GM15510 (cell line): Measurements from ENCODE around the gene AP3S2.

Source experiments
- POLR2A ChIP-seq: IDR thresholded peaks from 3 replicates; pipeline ENCODE4 v1.6.1; 2011; ENCODE audit warnings: borderline replicate concordance; ENCODE audit not compliant: insufficient read length; ENCODE audit errors: extremely low read depth

The AP3S2 gene

GRCh38 chr15:89792106-89792805, 101.5 kb downstream of the AP3S2 start:
- no peak for TF ChIP-seq POLR2A

- no peak for TF ChIP-seq POLR2A
Observed at GRCh38 chr15:89790661-89791060, 103.1 kb downstream of the AP3S2 start.

- no peak for TF ChIP-seq POLR2A
Observed at GRCh38 chr15:89790206-89790605, 103.6 kb downstream of the AP3S2 start.

- no peak for TF ChIP-seq POLR2A
Observed at GRCh38 chr15:89787944-89788343, 105.8 kb downstream of the AP3S2 start.

- no peak for TF ChIP-seq POLR2A
Observed at GRCh38 chr15:89785774-89786140, 108.0 kb downstream of the AP3S2 start.

GRCh38 chr15:89785064-89785773, 108.6 kb downstream of the AP3S2 start:
- TF ChIP-seq POLR2A = no peak

- no peak for TF ChIP-seq POLR2A
Observed at GRCh38 chr15:89784686-89784960, 109.2 kb downstream of the AP3S2 start.

- no peak for TF ChIP-seq POLR2A
Observed at GRCh38 chr15:89783861-89784685, 109.7 kb downstream of the AP3S2 start.

- TF ChIP-seq POLR2A = no peak
Observed at GRCh38 chr15:89783111-89783860, 110.5 kb downstream of the AP3S2 start.

GRCh38 chr15:89781891-89782618, 111.7 kb downstream of the AP3S2 start:
- TF ChIP-seq POLR2A = no peak

GRCh38 chr15:89781055-89781454, 112.7 kb downstream of the AP3S2 start:
- TF ChIP-seq POLR2A = no peak

GRCh38 chr15:89780601-89781000, 113.2 kb downstream of the AP3S2 start:
- no peak for TF ChIP-seq POLR2A
